GM18526 (cell line): ENCODE results near the gene OR6X1.

Experiments
- POLR2A ChIP-seq: IDR thresholded peaks from 3 replicates; pipeline ENCODE4 v1.6.1; 2011; ENCODE audit not compliant: insufficient read length; ENCODE audit errors: extremely low read depth

Gene OR6X1

DNA sequence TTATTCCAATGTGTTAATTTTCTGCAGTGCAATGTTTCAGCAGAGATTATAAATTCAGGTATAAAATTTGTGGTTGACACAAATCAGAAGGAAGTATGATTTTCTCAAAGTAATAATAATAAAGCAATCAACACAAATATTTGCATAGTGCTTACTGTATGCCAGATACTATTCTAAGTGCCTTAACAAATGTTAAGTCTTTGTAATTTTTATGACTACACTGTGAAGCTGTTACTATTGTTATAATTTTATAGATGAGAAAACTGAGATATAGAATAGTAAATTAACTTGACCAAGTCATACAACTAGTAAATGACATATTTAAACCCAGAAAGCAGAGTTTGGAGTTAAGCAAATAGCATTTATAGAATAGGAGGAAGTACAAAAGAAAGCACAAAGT lies 16.4 kb upstream of the OR6X1 start:
- no peak for TF ChIP-seq POLR2A

DNA sequence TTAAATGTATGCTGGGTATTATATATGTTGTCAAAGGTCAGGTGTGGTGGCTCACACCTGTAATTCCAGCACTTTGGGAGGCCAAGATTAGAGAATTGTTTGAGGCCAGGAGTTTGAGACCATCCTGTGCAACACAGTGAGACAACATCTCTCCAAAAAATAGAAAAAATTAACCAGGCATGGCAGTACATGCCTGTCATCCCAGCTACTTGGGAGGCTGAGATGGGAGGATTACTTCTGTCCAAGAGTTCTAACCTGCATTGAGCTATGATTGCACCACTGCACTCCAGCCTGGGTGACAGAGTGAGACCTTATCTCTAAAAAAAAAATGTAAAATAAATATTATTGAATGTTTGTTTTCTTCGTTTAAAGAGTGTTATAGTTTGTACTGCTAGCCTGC lies 11.3 kb upstream of the OR6X1 start:
- no peak for TF ChIP-seq POLR2A

DNA sequence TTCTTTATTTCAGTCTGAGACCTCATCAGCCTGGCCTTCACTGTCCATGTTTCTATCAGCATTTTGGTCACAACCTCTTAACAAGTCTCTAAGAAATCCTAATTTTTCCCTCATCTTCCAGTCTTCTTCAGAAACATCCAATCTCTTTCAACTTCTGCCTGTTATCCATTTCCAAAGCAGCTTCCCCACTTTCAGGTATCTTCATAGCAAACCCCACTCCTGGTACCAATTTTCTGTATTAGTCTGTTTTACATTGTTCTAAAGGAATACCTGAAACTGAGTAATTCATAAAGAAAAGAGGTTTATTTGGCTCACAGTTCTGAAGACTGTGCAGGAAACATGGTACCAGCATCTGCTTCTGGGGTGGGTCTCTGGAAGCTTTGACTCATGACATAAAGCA lies 8.1 kb upstream of the OR6X1 start:
- TF ChIP-seq POLR2A = no peak

DNA sequence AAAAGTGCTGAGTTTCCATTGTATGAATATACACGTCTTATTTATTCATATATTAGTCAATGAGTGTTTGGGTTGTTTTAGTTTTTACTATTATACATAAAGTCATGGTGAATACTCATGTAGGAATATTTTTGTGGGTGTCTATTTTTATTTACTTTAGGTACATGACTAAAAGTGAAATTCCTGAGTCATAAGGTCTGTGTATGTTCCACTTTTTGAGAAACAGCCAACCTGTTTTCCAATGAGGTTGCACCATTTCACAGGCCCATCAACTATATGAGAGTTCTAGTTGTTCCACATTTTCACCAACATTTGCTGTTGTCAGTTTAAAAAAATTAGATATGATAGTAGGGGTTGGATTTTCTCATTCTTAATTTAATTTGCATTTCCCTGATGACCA lies 6.6 kb upstream of the OR6X1 start:
- TF ChIP-seq POLR2A = no peak

DNA sequence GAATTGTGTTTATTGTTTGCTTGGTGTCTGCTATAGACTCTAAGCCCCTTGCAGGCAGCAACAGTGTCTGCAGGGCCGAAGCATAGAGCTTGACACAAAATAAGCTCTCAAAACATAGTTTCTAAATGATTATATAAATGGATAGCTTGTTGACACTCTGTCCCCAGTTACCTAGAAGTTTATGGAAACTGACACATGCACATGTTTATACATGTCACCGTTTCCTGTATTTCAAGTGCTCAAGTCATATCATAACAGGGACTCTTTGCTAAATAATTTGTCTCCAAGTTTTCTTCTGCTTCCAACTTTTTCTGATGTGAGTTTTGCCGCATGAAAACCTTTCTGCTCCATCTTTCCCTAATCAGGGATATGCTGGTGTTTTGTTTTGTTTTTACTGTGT lies 3.7 kb upstream of the OR6X1 start:
- TF ChIP-seq POLR2A = no peak

DNA sequence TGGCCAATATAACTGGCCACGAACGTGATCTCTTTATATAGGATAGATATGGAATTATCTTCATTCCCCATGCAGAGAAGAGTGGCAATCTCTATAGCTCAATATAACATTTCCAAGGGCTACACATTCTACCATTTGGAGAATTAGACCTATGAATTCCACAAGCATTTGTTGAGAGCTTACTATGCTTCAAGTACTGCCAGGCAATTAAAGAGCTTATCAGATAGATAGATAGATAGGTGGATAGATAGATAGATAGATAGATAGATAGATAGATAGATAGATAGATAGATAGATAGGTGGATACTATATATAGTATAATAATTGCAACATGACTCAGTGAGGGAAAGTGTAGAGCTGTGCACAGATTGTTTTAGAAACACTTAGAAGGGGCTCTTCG lies 1.5 kb upstream of the OR6X1 start:
- no peak for TF ChIP-seq POLR2A

DNA sequence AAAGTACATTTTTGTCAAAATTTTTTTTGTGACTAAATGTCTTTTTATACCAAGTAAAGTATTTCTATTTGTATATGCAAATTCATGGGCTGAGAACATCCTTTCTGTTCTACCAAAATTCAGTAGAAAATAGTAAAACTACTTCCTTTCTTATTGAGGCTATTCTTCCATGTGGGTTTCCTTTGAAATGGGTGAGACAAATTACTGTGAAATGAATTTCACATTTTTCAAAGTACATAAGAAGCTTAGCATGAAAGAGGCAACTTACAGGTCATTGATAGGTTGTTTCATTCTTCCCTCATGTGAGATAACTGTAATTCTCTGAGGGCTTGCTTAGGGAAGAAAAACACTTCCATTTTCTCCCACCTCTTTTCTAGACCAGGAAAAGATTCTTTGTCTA lies 1.0 kb upstream of the OR6X1 start:
- no peak for TF ChIP-seq POLR2A

DNA sequence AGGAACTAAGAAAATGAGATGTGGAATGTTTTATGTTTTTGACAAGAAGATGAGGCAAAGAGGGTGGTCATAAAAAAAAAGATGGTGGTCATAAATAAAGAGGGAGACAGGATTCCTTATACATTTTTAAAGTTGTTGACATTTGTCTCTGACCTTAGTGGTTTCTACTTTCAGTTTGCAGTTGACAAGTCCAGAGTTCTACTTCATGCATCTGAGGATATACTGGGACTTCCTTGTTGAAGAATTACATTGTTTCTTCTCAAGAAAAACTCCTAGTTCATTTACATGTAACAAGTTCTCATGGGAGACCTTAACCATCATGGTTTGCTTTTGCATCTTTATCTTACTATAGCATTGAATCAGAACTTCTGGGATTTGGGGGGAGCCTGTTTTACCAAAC lies 1.2 kb downstream of the OR6X1 start:
- TF ChIP-seq POLR2A = no peak

DNA sequence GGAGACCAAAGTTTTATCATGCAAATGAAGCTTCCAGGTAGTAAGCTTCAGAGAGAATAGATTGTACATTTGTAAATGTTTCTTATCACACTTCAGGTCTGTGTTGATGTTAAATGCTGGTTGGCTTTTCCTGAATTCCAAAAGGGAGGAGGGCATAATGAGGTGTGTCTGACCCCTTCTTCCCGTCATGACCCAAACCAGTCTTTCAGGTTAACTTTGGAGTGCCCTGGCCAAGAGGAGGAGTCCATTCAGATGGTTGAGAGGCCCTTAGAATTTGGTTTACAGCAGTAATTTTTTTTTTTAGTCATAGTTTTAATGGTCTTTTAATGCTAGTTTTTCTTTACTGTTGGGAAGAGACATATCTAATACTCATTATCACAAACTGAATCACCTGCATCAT lies 2.5 kb downstream of the OR6X1 start:
- no peak for TF ChIP-seq POLR2A

DNA sequence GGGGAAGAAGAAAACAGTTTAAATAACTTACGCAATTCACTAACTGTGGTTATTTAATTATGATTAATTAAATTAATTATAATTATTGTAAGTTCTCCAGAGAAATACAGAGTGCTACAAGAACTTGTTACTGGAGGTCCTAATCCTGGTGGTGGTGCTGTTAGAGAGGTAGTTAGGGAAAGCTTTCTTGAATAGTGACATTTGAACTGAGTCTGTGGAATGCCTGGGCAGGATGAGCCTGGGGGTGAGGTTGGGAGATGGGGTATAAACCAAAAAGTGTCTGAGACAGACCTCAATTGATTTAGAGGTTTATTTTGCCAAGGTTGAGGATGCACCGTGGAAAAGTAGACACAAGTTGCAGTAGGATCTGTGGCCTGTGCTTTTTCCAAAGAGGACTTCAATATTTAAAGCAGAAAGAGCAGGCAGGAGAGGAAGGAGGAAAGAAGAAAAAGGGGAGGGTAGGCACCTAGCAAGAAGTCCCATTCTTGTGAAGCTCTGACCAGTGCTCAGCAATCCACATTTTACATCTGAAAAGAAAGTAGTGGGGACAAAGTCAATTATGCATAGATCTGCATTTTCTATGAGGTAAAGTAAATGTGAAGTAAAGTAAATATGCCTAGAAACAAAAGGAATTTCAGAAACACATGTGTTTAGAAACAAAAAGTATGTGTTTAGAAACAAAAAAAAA lies 8.4 kb downstream of the OR6X1 start:
- TF ChIP-seq POLR2A = no peak

DNA sequence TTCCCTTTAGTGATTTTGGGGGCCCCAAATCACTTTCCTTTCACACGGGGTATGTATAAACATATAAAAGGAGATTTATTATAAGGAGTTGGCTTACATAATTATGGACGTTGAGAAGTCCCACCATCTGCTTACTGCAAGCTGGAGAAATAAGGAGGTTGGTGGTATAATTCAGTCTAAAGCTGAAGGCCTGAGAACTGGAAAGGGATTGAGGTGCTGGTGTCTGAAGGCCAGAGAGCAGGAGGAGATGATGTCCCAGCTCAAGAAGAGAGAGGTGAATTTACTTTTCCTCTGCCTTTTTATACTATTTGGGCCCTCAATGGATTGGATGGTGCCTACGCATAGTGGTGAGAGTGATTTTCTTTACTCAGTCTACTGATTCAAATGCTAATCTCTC lies 11.6 kb downstream of the OR6X1 start:
- TF ChIP-seq POLR2A = no peak

DNA sequence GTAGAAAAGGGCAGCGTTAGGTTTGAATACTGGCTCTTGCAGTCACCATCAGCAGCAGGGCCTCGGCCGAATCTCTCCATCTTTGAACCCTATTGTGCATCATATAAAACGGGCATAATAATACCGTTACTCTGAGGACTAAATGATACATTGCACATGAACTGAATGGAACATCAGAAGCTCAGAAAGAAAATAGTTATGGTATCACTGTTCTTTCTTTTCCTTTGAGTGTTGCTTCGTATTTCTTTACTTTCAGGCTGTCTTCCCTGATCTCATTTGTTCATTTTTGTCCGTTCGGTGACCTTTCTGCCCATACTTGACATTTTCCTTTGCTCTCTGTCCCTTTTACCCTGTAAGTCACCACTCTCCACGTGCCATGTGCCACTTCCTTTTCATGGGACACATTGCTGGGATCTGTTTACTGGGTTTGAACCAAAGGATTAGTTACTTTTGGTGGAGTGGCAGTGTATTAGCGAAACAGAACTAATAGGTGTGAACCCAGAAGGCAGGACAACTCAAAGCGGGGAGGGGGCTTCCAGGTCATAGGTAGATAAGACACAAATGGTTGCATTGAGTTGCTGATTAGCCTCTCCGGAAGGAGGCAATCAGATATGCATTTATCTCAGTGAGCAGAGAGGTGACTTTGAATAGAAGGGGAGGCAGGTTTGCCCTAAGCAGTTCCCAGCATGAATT lies 12.1 kb downstream of the OR6X1 start:
- TF ChIP-seq POLR2A = no peak

DNA sequence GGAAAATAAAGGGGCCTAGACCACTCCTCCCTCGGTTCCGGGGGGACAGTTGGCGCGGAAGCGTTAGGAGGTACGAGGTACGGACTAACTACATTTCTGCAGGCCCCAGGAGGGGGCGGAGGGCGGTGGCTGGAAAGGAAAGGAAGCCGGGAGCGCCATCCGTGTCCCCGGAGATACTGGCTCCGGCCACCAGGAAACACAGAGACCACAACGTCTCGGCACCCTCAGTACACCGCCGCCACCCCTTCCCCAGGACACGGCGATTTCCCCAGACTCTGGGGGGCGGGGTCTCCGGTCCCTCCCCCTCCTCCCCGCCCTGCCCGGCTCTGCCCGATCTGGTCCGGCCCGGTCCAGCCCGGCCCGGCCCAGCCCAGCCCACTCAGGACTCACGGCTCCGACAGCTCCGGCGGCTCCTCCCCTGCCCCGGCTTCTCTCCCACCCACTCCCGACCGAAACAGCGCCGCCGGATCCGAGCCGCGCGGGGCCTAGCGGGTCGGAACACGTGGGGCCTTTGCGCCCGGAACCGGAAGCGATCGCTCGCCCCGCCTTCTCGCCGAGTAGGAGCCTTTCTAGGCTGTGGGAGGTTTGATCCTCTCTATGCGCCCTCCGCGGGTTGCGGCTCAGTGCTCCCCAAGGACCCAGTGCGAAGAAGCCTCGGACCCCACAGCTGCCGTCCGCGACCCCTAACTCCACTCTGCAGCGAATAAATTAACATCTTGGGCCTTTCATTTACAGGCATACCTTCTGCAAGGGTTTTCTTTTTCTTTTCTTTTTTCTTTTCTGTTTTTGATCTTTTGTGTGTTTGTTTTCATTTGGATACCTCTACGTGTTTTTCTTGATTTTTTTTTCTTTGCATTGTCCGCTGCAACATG lies 12.9 kb downstream of the OR6X1 start, which contains the start of gene ZNF202:
TSS of gene ZNF202 (minus strand) at position 502 of the 872 bp plus-strand sequence. CDS start 10,772 bp downstream, outside the sequence.
- TF ChIP-seq POLR2A = peak; percentile 59

DNA sequence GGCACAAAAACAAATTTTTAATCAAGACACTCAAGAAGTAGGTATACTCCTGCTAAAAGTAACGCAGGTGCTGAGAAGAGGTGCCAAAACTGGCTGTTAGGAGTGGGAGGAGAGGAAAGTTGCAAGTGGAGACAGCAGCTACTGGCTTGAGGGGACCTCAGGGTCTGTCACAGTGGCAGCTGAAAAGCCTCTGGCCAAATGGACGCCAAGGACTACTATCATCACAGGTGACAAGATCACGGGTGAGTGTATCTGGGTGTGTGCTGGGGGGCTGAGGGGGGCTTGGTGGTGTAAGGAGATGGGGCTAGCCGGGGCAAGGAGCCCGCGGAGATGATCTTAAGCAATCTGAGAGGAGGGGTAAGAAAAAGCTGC lies 13.5 kb downstream of the OR6X1 start:
- TF ChIP-seq POLR2A = no peak

DNA sequence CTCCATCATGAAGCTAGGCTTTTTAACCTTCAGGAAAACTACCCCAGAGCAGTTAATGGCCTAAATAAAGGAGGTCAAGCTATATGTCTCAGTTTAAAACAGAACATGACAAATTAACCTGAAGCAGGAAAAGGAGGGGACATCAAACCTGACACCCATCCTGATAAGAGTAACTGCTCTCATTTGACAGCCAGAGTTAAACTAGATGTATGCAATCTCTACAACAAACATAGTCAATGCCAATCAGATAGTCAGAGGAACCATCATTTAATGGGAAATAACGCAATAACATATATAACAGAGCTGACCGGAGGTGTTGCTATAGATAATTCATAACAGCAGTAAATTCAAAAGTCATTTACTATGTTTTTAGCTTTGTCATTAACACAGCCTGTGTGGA lies 15.9 kb downstream of the OR6X1 start:
- TF ChIP-seq POLR2A = no peak

DNA sequence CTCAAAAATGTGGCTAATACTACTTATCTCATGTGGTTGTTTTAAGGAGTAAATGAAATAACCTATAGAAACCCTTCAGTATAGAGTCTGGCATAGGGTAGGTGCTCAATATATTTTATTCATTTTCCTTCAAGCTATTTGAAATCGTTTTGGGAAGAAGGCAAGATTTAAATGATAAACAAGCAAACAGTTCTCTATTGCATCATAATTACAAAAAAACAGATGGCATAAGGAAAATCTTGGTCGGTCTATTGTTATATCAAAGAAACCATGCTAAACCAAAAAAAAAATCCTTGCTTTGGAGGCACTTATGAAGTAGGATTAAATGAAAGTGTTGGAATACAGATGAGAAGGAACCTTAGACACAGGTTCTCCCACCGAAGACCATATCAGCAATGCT lies 17.5 kb downstream of the OR6X1 start:
- no peak for TF ChIP-seq POLR2A
